Stimulated activated CD8-positive, alpha-beta memory T cell treated with anti-CD3 and anti-CD28 coated beads, Interleukin-15, amount 100 ng/mL, for 4 hours (primary cell): Measurements from ENCODE around the gene ITIH5.

ENCODE experiments used
- DNase-seq, 2 donors: peaks; one replicate each; pipeline ENCODE4 v3.0.0-alpha.2; 2020; ENCODE audit warnings: low read depth in 2 of 2

The ITIH5 gene

DNA sequence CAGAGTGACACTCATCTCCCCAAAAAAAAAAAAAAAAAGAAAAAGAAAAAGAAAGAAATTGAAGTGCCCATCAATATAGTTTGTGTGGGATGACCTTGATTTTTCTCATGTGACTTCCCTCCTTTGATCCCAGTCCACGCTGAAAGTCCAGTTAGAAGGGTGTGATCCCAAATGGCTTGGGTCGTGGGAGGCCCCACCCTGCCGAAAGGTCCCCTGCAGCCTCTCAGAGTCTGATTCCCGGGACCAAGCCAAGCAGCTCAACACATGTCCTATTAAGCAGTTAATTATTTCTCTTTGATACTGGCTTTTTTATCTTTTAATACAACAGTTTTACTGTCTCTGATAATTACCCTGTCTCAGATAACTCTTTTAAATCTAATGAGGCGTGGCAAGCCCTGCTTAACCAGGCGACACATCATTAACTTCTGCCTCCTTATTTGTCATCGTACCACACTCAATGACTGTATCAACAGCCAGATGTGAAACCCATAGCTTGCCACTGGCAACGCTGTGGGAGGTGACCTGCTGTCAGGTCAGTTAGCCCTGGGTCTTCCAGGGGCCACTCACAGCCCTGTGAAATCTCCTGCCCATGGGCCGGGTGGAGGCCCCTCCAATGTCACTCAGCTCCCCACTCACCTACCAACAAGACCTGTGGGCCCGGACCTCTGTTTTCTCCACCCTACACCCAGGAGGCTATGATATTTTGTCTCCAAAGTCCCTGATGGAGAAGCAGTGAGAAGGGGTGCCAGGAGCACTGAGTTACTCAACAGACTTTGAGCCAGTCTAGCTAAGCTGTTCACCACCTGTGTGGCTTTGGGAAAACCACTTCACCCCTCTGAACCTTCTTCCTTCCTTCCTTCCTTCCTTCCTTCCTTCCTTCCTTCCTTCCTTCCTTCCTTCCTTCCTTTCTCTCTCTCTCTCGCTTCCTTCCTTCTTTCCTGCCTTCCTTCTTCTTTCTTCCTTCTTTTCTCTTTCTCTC lies 146.0 kb downstream of the ITIH5 start:
- DNase-seq = no peak

DNA sequence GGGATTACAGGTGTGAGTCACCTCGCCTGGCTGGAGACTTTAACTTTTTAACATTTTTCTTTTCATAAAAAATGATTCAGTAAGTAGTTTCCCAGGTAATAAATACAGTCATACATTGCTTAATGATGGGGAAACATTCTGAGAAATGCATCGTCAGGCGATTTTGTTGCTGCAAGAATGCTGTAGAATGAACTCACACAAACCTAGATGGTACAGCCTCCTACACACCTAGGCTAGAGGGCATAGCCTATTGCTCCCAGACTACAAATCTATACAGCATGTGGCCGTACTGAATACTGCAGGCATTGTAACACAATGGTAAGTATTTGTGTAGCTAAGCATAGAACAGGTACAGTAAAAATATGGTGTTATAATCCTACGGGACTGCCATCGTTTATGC lies 147.4 kb downstream of the ITIH5 start:
- no peak for DNase-seq

DNA sequence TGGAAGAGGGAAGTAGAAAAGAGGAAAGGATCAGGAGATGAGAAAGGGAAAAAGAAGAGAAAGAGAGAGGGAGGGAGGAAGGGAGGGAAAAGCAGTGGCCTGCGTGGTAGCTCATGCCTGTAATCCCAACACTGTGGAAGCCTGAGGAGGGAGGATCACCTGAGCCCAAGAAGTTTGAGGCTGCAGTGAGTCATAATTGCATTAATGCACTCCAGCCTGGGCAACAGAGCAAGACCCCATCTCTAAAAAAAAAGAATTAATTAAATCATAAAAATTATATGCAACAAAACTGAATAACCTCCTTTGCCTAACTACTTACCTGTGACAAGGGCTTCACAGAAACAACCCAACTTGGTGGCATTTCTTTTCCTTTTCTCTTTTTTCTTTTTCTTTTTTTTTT lies 148.1 kb downstream of the ITIH5 start:
- no peak for DNase-seq

DNA sequence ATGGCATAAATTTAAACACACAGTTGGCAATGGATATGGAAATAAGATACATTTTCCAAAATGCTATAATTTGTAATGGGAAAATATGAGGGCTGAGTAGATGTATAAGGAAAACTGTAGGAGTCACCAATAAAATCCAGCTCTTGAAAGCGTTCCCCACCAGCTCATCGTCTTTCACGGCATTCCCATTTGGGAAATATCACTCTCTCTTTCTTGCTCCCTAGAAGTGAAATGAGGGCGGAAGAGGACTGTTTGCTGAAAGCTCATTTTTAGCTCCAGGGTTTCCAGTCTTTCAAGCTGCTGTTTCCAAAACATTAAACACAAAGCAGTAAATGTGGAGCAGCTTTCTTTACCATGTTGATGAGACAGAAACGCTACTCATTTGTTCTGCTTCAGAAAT lies 151.3 kb downstream of the ITIH5 start:
- no peak for DNase-seq

DNA sequence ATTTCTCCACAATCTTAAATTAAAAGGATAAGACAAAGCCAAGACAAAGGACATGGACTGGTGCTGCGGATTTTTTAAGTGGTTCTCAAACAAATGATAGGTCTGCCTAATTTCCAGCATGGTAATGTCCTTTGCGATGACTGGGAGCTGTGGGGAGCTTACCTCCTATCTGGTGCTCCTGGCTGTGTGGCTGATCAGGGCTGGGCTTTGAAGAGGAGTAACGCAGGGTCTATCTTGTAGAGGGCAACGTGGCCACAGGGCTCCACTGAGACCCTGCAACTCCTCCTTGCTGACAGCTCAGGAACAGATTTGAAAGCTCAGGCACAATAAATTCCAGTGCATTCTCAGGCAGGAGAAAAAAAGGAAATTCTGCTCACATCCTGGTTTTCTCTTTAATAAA lies 152.8 kb downstream of the ITIH5 start:
- no peak for DNase-seq

DNA sequence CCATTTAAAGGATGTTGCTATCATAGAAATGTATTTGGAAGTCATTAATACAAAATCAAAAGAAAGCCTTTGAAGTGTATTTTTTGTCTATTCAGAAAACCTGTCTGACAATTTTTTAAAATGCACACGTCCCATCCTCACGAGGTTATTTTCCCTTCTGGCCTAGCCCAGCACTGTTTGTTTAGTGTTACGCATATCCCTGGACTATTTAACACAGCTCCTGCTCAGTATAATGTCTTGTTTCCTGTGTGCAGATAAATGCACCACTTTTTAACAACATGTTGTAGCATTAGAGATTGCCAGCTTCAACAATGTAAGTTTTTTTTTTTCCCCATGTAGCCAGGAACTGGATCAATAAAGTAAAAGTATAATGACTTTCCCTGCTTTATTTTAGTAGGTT lies 153.3 kb downstream of the ITIH5 start:
- DNase-seq = no peak

DNA sequence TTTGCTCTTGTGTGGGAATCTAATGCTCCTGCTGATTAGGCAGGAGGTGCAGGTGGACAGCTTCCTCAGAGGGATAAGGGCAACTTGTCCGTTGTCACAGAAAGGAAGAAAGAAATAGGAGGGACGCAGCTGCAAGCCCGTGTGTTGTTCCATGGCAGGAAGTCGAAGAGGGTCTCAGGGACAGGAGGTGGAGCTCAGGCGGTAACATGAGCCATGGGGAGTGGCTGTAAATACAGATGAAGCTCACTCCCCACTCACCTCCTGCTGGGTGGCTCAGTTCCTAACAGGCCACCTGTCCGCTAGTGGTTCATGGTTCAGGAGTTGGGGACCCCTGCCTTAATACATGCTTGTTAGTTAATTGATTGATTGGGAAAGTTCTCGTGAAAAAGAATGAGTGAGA lies 154.3 kb downstream of the ITIH5 start:
- no peak for DNase-seq

DNA sequence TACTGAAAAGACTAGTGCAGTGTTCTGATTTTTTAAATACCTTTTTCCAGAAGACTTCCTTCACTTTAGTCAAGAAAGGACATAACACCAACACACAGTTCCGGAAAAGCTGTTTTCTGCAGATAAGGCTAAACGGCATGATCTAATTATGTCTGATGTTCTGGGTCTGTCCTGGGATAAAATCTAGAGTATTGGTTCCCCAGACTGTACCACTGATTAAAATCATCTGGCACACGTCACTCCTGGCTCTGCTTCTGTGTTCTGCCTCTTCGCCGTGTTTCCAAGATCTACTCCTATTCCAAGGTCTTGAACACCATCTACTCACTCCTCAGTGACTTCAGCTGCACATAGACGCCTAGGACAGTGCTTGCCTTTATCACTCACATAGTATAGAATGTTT lies 155.2 kb downstream of the ITIH5 start:
- DNase-seq = no peak
